Activated CD8-positive, alpha-beta memory T cell treated with anti-CD3 and anti-CD28 coated beads for 36 hours (primary cell): Measurements from ENCODE around the gene SLC35F3. TPM values are rescaled to one million over a fixed set of nuclear protein-coding genes. Genes with fewer than 3 reads are reported as not detected.

Experiments
- CTCF ChIA-PET: fragments of 350-600 bp; sonication (Branson Sonifier 250); formaldehyde crosslinking; loops from one replicate; lab custom pipeline; 2021; ENCODE audit warnings: antibody characterized with exemption; lab: Charles Lee
- POLR2A ChIA-PET: fragments of 350-600 bp; sonication (Branson Sonifier 250); formaldehyde crosslinking; loops from one replicate; lab custom pipeline; 2021; ENCODE audit warnings: antibody characterized with exemption; lab: Charles Lee
- total RNA-seq, 2 experiments: library from RNA; stranded (reverse); gene quantifications; one replicate each; pipeline ENCODE4 v1.2.3, GENCODE V29; 2021

The SLC35F3 gene
- total RNA-seq, 2 experiments from 2014 or later = 8.3 to 9.0 TPM

DNA sequence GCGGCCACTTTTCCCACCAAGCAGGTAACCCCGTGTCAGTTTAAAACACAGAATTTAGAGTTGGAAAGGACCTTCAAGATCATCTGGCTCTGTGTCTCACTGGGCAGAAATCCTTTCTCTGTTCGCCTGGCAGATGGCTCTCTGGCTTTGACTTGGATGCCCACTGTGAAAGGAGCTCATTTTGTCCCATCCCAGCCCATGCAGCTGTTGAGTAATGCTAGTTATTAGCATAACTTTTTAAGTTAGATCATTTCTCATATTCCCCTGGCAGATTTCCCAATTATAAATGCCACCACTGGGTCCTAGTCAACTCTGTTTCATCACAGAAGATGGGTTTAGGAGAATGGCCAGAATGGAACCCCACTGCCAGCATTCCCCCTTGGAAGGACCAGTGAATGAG lies 55.9 kb downstream of the SLC35F3 start:
- CTCF ChIA-PET = no interaction called here
- POLR2A ChIA-PET = no interaction called here

GRCh38 chr1:233962878-233963277 lies 58.4 kb downstream of the SLC35F3 start:
- CTCF ChIA-PET = no interaction called here
- POLR2A ChIA-PET = no interaction called here

- ChIA-PET POLR2A (no interaction called here), CTCF (interaction anchor here (1.1 kb wide), 1 partner anchor 525 kb away, joined by 3 read pairs; no protein-coding TSS in a partner anchor)
These were observed 61.4 kb downstream of the SLC35F3 start for GRCh38 chr1:233965856-233966255.

DNA sequence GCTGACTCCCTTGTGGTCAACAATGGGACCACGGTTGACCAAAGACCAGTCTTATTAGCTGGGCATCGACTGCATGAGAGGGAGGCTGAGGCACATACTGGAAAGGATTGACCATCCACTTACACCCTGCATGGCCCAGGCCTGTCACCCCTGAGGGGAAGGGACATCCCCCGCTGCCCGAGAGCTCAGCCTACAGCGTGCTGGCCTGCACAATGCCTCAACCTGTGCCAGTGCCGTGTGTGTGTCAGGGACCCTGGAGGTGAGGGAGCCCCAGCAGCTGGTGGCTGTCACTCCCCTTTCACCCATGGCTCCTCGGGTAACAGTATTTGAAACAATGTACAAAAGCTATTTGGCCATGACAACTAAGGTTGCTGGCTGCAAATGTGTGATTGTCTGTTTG lies 67.3 kb downstream of the SLC35F3 start:
- CTCF ChIA-PET = no interaction called here
- POLR2A ChIA-PET = no interaction called here

GRCh38 chr1:233972563-233972950 lies 68.1 kb downstream of the SLC35F3 start:
- POLR2A ChIA-PET = no interaction called here
- CTCF ChIA-PET = no interaction called here

GRCh38 chr1:233972951-233973635 lies 68.6 kb downstream of the SLC35F3 start:
- POLR2A ChIA-PET = interaction anchor here (0.7 kb wide), 1 partner anchor 442 kb away, joined by 8 read pairs; no protein-coding TSS in a partner anchor

DNA sequence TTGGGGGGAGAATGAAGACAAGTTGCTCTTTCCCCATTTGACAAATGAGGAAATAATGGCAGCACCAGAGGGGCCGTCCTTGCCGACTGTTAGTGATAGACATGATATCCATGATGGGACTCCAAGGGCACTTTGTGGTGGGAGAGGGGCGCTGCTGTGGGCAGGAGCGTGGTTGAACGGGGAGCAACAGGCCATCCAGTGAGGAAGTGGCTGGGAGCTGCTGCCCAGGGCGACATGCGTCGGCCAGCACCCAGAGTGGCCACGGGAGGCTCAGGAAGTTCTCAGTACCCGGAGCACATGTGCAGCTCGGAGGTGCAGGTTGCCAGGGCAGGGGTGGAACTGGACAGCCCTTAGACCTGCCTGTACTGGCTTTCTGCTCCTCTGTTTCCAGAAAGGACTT lies 71.0 kb downstream of the SLC35F3 start:
- ChIA-PET CTCF (no interaction called here), POLR2A (no interaction called here)

More at GRCh38 chr1:233972951-233973635, 68.6 kb downstream of the SLC35F3 start:
- CTCF ChIA-PET = no interaction called here

GRCh38 chr1:233981042-233981675 lies 76.7 kb downstream of the SLC35F3 start:
- CTCF ChIA-PET = no interaction called here
- POLR2A ChIA-PET = no interaction called here

DNA sequence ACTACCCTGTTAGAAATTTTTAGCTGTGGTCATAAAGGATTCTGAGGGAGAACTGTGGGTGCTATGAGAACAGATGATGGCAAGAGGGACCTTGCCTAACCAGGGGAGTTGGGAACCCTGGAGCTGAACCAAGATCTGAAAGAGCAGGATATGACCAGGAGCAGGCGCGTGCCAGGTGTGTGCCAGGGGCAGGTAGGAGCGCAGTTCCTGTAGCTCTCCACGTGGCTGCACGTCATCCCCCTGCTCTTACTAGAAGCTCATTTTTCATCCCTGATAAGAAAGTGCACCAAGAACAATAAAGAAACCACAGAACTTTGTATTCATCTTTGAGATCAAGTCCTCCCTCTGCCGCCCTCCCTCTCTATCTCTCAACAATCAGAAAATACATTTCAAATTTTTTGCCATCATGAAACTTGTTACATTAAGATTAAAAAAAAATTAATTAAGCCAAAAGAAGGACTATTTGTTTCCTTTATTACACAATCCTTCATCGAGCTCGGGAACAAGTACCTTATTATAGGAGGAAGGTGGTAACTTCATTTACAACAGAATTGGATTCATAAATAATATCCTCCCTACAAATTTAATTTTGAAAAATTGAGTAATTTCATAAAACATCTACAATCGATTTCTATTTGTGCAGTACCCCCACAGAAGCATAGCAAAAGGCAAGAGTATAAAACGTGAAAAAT lies 78.5 kb downstream of the SLC35F3 start:
- ChIA-PET CTCF (no interaction called here), POLR2A (no interaction called here)

GRCh38 chr1:233983811-233984210 lies 79.3 kb downstream of the SLC35F3 start:
- CTCF ChIA-PET = no interaction called here
- POLR2A ChIA-PET = no interaction called here

GRCh38 chr1:233988963-233989696 lies 84.7 kb downstream of the SLC35F3 start:
- CTCF ChIA-PET = no interaction called here
- POLR2A ChIA-PET = no interaction called here

DNA sequence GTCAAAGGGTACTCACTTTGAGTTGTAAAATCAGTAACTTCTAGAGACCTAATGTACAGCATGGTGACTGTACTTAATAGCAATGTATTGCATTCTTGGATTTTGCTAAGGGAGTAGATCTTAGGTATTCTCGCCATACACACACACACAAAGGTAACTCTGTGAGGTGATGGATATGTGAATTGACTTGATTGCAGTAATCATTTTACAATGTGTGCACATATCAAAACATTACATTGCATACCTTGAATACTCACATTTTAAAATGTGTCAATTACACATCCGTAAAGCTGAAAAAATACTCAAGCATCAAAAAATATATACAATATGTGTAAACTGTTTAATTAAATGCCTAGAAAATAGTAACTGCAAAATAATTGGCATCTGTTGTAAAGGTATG lies 86.0 kb downstream of the SLC35F3 start:
- ChIA-PET POLR2A (no interaction called here), CTCF (no interaction called here)

DNA sequence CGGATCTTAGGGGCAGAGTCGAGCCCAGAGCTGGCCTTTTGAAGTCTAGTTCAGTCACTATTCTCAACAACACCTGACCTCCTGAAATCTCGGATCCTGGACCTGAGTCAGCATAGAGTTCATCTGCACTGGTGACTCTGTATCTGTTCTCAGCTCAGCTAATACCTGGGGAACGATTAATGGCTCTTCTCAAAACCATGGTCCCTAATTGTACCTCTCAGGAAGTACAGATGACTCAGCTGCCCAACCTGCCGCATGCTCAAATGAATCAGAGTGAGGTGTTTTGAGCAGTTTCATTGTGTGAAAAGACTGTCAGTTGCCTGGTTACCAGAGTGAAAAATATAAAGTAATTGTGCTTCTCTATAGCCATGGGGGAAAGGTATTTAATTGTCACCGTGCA lies 89.2 kb downstream of the SLC35F3 start:
- POLR2A ChIA-PET = no interaction called here
- CTCF ChIA-PET = no interaction called here

- ChIA-PET POLR2A (no interaction called here), CTCF (no interaction called here)
These were observed 89.6 kb downstream of the SLC35F3 start for GRCh38 chr1:233994112-233994511.

- POLR2A ChIA-PET = no interaction called here
These were observed 94.0 kb downstream of the SLC35F3 start for GRCh38 chr1:233998456-233998855.

DNA sequence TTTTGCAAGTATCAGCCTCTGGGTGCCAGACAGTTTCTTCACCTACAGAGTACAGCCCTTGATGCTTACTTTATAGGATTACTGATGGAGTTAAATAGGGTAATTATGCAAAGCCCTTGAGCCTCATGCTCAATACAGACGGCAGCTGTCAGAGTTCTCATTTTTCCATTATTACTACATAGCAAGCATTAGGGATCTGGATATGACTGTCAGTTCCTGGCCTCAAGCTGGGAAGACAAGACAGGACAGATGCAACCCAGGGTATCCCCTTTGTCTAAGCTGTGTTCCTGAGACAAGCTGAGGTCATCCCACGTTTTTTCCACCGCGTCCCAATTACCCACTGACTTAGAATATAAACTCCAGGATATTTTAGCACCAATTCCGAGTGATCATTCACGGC lies 94.4 kb downstream of the SLC35F3 start:
- POLR2A ChIA-PET = no interaction called here

More at GRCh38 chr1:233998456-233998855, 94.0 kb downstream of the SLC35F3 start:
- CTCF ChIA-PET = interaction anchor here (0.5 kb wide), 1 partner anchor 166 kb away, joined by 5 read pairs; no protein-coding TSS in a partner anchor

DNA sequence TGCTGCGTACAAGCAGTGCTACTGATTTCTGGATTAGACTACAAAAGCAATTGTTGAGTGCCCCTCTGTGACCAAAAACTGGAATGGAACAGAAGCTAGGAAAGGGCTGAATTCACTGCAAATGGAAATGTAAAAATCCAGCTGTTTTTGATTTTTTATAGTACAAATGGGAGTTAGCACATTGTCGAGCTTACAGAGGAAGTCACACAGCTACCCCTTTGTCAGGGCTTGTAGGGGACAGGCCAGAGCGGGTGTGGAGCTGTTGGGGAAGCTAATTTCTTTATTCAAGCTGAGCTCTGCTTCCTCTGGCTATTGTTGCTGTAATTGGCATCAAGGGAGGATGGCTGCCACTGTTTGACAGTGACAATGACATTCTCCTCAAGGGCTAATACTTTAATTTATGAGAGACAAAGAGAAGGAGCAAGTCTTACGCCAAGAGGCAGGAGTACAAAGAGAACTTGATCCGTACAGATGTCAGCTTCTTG lies 96.1 kb downstream of the SLC35F3 start:
- ChIA-PET CTCF (no interaction called here), POLR2A (no interaction called here)

More for the DNA sequence above, 94.4 kb downstream of the SLC35F3 start:
- CTCF ChIA-PET = no interaction called here

GRCh38 chr1:234001817-234002216 lies 97.3 kb downstream of the SLC35F3 start:
- POLR2A ChIA-PET = no interaction called here
- CTCF ChIA-PET = no interaction called here

GRCh38 chr1:234004591-234004990 lies 100.1 kb downstream of the SLC35F3 start:
- ChIA-PET POLR2A (no interaction called here), CTCF (no interaction called here)

GRCh38 chr1:234007684-234008083 lies 103.2 kb downstream of the SLC35F3 start:
- POLR2A ChIA-PET = no interaction called here
- CTCF ChIA-PET = no interaction called here
